B cell (primary cell): ENCODE results near the gene UBR3. TPM values are rescaled to one million over a fixed set of nuclear protein-coding genes. Genes with fewer than 3 reads are reported as not detected.

Source experiments
- ATAC-seq: fragments of 200-7000 bp; cut with Tn5 transposase; one replicate; pipeline ENCODE4 v1.10.0; 2021; ENCODE audit warnings: low read depth, mild to moderate bottlenecking, moderate number of reproducible peaks, moderate library complexity
- CTCF ChIA-PET: fragments of 350-600 bp; sonication (Branson Sonifier 250); formaldehyde crosslinking; loops from one replicate; lab custom pipeline; 2021; ENCODE audit warnings: antibody characterized with exemption, inconsistent platforms; lab: Charles Lee
- POLR2A ChIA-PET: fragments of 350-600 bp; sonication (Branson Sonifier 250); formaldehyde crosslinking; loops from one replicate; lab custom pipeline; 2021; ENCODE audit warnings: antibody characterized with exemption; lab: Charles Lee
- DNase-seq: peaks from one replicate; pipeline ENCODE4 v3.0.0; 2013
- H2AFZ ChIP-seq: 2 replicates; pipeline ENCODE4 v1.6.1; 2012; ENCODE audit warnings: mild to moderate bottlenecking, low read depth, low read length; ENCODE audit not compliant: insufficient read depth, poor library complexity, severe bottlenecking
- H3K27ac ChIP-seq, 2 donors: 1 replicate in 1 of 2; 2 replicates in 1 of 2; pipeline ENCODE4 v1.5.1; 2012 to 2013; ENCODE audit warnings: low read length in 2 of 2, mild to moderate bottlenecking in 2 of 2, moderate library complexity in 1 of 2
- H3K27me3 ChIP-seq, 4 experiments: fragments of 200-600 bp in 1 of 4; sonication (generic) in 1 of 4; replicated peaks in 1 of 4; 1 replicate in 2 of 4; 2 replicates in 2 of 4; pipeline versions ENCODE4 v1.6.1 to v1.7.0; 2013 to 2016; ENCODE audit warnings: low read length in 3 of 4, mild to moderate bottlenecking in 2 of 4, mixed read lengths in 1 of 4, moderate library complexity in 1 of 4; ENCODE audit not compliant: insufficient read depth in 4 of 4, control insufficient read depth in 3 of 4; ENCODE audit errors: control extremely low read depth in 1 of 4
- H3K36me3 ChIP-seq, 2 experiments: replicated peaks in 1 of 2; 1 replicate in 1 of 2; 2 replicates in 1 of 2; pipeline versions ENCODE4 v1.6.1 to v1.7.1; 2013; ENCODE audit warnings: low read length in 1 of 2; ENCODE audit not compliant: insufficient read depth in 2 of 2, control insufficient read depth in 1 of 2; ENCODE audit errors: control extremely low read depth in 1 of 2, extremely low read depth in 1 of 2
- H3K4me1 ChIP-seq, 2 donors: fragments of 200-600 bp in 1 of 2; sonication (generic) in 1 of 2; 1 replicate in 1 of 2; 2 replicates in 1 of 2; pipeline versions ENCODE4 v1.5.1 to v1.6.1; 2013 to 2017; ENCODE audit warnings: low read length in 2 of 2; ENCODE audit not compliant: control insufficient read depth in 2 of 2, insufficient read depth in 2 of 2
- H3K4me2 ChIP-seq: replicated peaks from 2 replicates; pipeline ENCODE3; 2012; ENCODE audit warnings: mild to moderate bottlenecking, low read depth, low read length; ENCODE audit not compliant: poor library complexity, severe bottlenecking
- H3K4me3 ChIP-seq, 5 experiments: fragments of 200-600 bp in 1 of 5; sonication (generic) in 1 of 5; 1 replicate in 3 of 5; 2 replicates in 2 of 5; pipeline versions ENCODE4 v1.5.1 to v1.7.0; 2011 to 2016; ENCODE audit warnings: low read length in 4 of 5, mild to moderate bottlenecking in 4 of 5, low read depth in 2 of 5, control low read depth in 1 of 5, moderate library complexity in 1 of 5; ENCODE audit not compliant: insufficient read depth in 1 of 5; ENCODE audit errors: control extremely low read depth in 1 of 5, extremely low read depth in 1 of 5
- H3K79me2 ChIP-seq: fragments of 200-600 bp; sonication (generic); one replicate; pipeline ENCODE4 v1.6.0; 2016; ENCODE audit warnings: low read length; ENCODE audit not compliant: control insufficient read depth, insufficient read depth
- H3K9ac ChIP-seq: fragments of 200-600 bp; sonication (generic); 2 replicates; pipeline ENCODE4 v1.6.1; 2017; ENCODE audit warnings: mild to moderate bottlenecking, low read length, moderate library complexity
- H3K9me3 ChIP-seq, 3 donors: one replicate each; pipeline versions ENCODE4 v1.6.1 to v1.7.1; 2013; ENCODE audit warnings: low read length in 2 of 3; ENCODE audit not compliant: control insufficient read depth in 2 of 3, insufficient read depth in 1 of 3; ENCODE audit errors: control extremely low read depth in 1 of 3
- H4K20me1 ChIP-seq: 2 replicates; pipeline ENCODE4 v1.6.0; 2012; ENCODE audit warnings: mild to moderate bottlenecking, low read length; ENCODE audit not compliant: insufficient read depth, control insufficient read depth, poor library complexity, severe bottlenecking
- H3K27ac Mint-ChIP-seq: one replicate; pipeline ENCODE4 v1.8.0; 2021; ENCODE audit warnings: mixed read lengths
- H3K27me3 Mint-ChIP-seq: one replicate; pipeline ENCODE4 v1.8.0; 2021; ENCODE audit warnings: mixed read lengths
- H3K4me1 Mint-ChIP-seq: one replicate; pipeline ENCODE4 v1.8.0; 2021; ENCODE audit warnings: mixed read lengths
- H3K4me3 Mint-ChIP-seq: one replicate; pipeline ENCODE4 v1.8.0; 2021; ENCODE audit warnings: mixed read lengths
- H3K9me3 Mint-ChIP-seq: one replicate; pipeline ENCODE4 v1.8.0; 2022; ENCODE audit warnings: mixed read lengths; ENCODE audit not compliant: insufficient read depth
- CTCF ChIP-seq: fragments of 200-600 bp; IDR thresholded peaks from one replicate; pipeline ENCODE4 v1.8.0; 2022; ENCODE audit warnings: antibody characterized with exemption, mild to moderate bottlenecking
- EZH2 ChIP-seq: IDR thresholded peaks from 2 replicates; pipeline ENCODE4 v1.6.1; 2012; ENCODE audit warnings: borderline replicate concordance, low read depth, mild to moderate bottlenecking, moderate library complexity, low read length; ENCODE audit not compliant: insufficient read depth, poor library complexity, severe bottlenecking
- WGBS: methylation state at CpG from one replicate; pipeline ENCODE4 v1.1.5; 2013; ENCODE audit warnings: missing lambda C conversion rate; ENCODE audit not compliant: insufficient coverage; 5-methylcytosine and 5-hydroxymethylcytosine counted together
- intact Hi-C: fragments of 100-400 bp; cut with micrococcal nuclease; formaldehyde crosslinking; loops from one replicate; pipeline ENCODE4 v1.10.0; 2022
- polyA plus RNA-seq: library from polyadenylated mRNA; depleted of rRNA; stranded (reverse); fragments of >200 nt; gene quantifications from 2 replicates; pipeline ENCODE4 v1.2.3, GENCODE V29; 2012
- total RNA-seq, 2 donors: library from RNA; stranded (reverse); fragments of 120-200 nt in 1 of 2; gene quantifications; 1 replicate in 1 of 2; 2 replicates in 1 of 2; pipeline versions ENCODE4 v1.2.3 to v1.2.4, GENCODE V29; 2013 to 2022

UBR3 gene
- total and polyA plus RNA-seq, 2 donors (not counting 1 experiment from before 2014, with no cell fraction given): 5.9 to 58.1 TPM

GRCh38 chr2:169781249-169782013 lies 45.8 kb upstream of the UBR3 start:
- no peaks in the 10 kb centered on the region for H3K36me3 ChIP-seq
- H2AFZ ChIP-seq: no peak overlapping the region
- no peaks in the 10 kb centered on the region for H3K79me2 ChIP-seq
- Mint-ChIP-seq H3K4me1 (no peaks in the 10 kb centered on the region), H3K4me3 (no peak overlapping the region), H3K27me3 (peaks cover 10% of the 10 kb centered on the region), H3K9me3 (no peaks in the 10 kb centered on the region), H3K27ac (no peak overlapping the region)
- no peak overlapping the region for H3K4me3 ChIP-seq
- H3K9me3 ChIP-seq: no peaks in the 10 kb centered on the region
- H3K9ac ChIP-seq: no peak overlapping the region
- ATAC-seq: no peak
- no peak overlapping the region for H3K4me2 ChIP-seq
- TF ChIP-seq EZH2 (no peak), CTCF (no peak)
- H3K4me1 ChIP-seq: no peaks in the 10 kb centered on the region
- ChIA-PET CTCF (interaction anchor here (0.7 to 1.0 kb wide), 3 partner anchors 32 to 1874 kb away, joined by 3 to 4 read pairs (median 3); no protein-coding TSS in a partner anchor), POLR2A (no interaction called here)
- H4K20me1 ChIP-seq: no peaks in the 10 kb centered on the region
- intact Hi-C loops: no loop called here
- no peaks in the 10 kb centered on the region for H3K27me3 ChIP-seq
- DNase-seq: no peak
- WGBS: no CpG with 5 or more reads among the region's 4 CpGs
- no peak overlapping the region for H3K27ac ChIP-seq

- ChIA-PET CTCF (no interaction called here), POLR2A (no interaction called here)
- Mint-ChIP-seq H3K27ac (no peak overlapping the region), H3K4me1 (no peaks in the 10 kb centered on the region), H3K9me3 (no peaks in the 10 kb centered on the region), H3K4me3 (no peak overlapping the region), H3K27me3 (peaks cover 11% of the 10 kb centered on the region)
- DNase-seq (no peak), ATAC-seq (no peak)
- Histone ChIP-seq H3K4me3 (no peak overlapping the region), H3K4me2 (no peak overlapping the region), H3K79me2 (no peaks in the 10 kb centered on the region), H4K20me1 (no peaks in the 10 kb centered on the region), H3K9ac (no peak overlapping the region), H3K36me3 (no peaks in the 10 kb centered on the region), H2AFZ (no peak overlapping the region), H3K27me3 (no peaks in the 10 kb centered on the region), H3K9me3 (no peaks in the 10 kb centered on the region), H3K4me1 (no peaks in the 10 kb centered on the region), H3K27ac (no peak overlapping the region)
- no CpG with 5 or more reads among the region's 1 CpG for WGBS
- intact Hi-C loops: no loop called here
- TF ChIP-seq EZH2: no peak
- no peak for TF ChIP-seq CTCF
Observed at GRCh38 chr2:169782513-169782912, 44.7 kb upstream of the UBR3 start.
